Neural progenitor cell (in vitro differentiated cells): ENCODE results near the gene LAMB4. TPM values are rescaled to one million over a fixed set of nuclear protein-coding genes. Genes with fewer than 3 reads are reported as not detected.

Experiments
- DNase-seq: peaks from one replicate; pipeline ENCODE4 v3.0.0-alpha.2; 2016; ENCODE audit warnings: low spot score
- H2AFZ ChIP-seq: fragments of 200-600 bp; sonication (generic); replicated peaks from 2 replicates; pipeline ENCODE4 v1.6.1; 2016; ENCODE audit warnings: antibody characterized with exemption
- H3F3A ChIP-seq: fragments of 200-600 bp; sonication (generic); 2 replicates; pipeline ENCODE4 v1.6.1; 2016; ENCODE audit warnings: antibody characterized with exemption, low read depth
- H3K27ac ChIP-seq: fragments of 200-600 bp; sonication (generic); 2 replicates; pipeline ENCODE4 v1.5.1; 2016; ENCODE audit warnings: mild to moderate bottlenecking
- H3K27me3 ChIP-seq: fragments of 200-600 bp; sonication (generic); 2 replicates; pipeline ENCODE4 v1.6.1; 2016; ENCODE audit warnings: mild to moderate bottlenecking, moderate library complexity
- H3K36me3 ChIP-seq: fragments of 200-600 bp; sonication (generic); 2 replicates; pipeline ENCODE4 v1.5.1; 2016
- H3K4me1 ChIP-seq: fragments of 200-600 bp; sonication (generic); 2 replicates; pipeline ENCODE4 v1.6.1; 2016; ENCODE audit warnings: mixed run types
- H3K4me2 ChIP-seq: fragments of 200-600 bp; sonication (generic); 2 replicates; pipeline ENCODE4 v1.6.1; 2016
- H3K4me3 ChIP-seq: fragments of 200-600 bp; sonication (generic); 2 replicates; pipeline ENCODE4 v1.5.1; 2016
- H3K79me2 ChIP-seq: fragments of 200-600 bp; sonication (generic); 2 replicates; pipeline ENCODE4 v1.6.1; 2016; ENCODE audit warnings: low read depth
- H3K9ac ChIP-seq: fragments of 200-600 bp; sonication (generic); 2 replicates; pipeline ENCODE4 v1.6.1; 2016
- H3K9me3 ChIP-seq: fragments of 200-600 bp; sonication (generic); 2 replicates; pipeline ENCODE4 v1.5.1; 2016; ENCODE audit warnings: low read depth
- H4K20me1 ChIP-seq: fragments of 200-600 bp; sonication (generic); 2 replicates; pipeline ENCODE4 v1.6.1; 2016; ENCODE audit warnings: low read depth
- H3K27ac Mint-ChIP-seq: 3 replicates; pipeline ENCODE4 v1.8.0; 2021; ENCODE audit warnings: mixed read lengths
- H3K27me3 Mint-ChIP-seq: 2 replicates; pipeline ENCODE4 v1.8.0; 2022; ENCODE audit warnings: low read depth, mild to moderate bottlenecking, inconsistent platforms, moderate library complexity, mixed read lengths; ENCODE audit not compliant: insufficient read depth
- H3K36me3 Mint-ChIP-seq: 3 replicates; pipeline ENCODE4 v1.8.0; 2021; ENCODE audit warnings: mixed read lengths
- H3K4me1 Mint-ChIP-seq: 3 replicates; pipeline ENCODE4 v1.8.0; 2021; ENCODE audit warnings: mixed read lengths
- H3K4me3 Mint-ChIP-seq: 3 replicates; pipeline ENCODE4 v1.8.0; 2021; ENCODE audit warnings: mild to moderate bottlenecking, moderate library complexity, mixed read lengths
- H3K9me3 Mint-ChIP-seq: 3 replicates; pipeline ENCODE4 v1.8.0; 2020; ENCODE audit warnings: mixed read lengths
- CTCF ChIP-seq: fragments of 200-600 bp; sonication (generic); IDR thresholded peaks from 2 replicates; pipeline ENCODE4 v1.5.1; 2017; ENCODE audit warnings: antibody characterized with exemption, mild to moderate bottlenecking
- EZH2 ChIP-seq: fragments of 200-600 bp; sonication (generic); IDR thresholded peaks from 2 replicates; pipeline ENCODE4 v1.6.1; 2017; ENCODE audit warnings: antibody characterized with exemption, mild to moderate bottlenecking, moderate library complexity
- EZH2phosphoT487 ChIP-seq: fragments of 200-600 bp; sonication (generic); IDR thresholded peaks from 2 replicates; pipeline ENCODE4 v1.6.1; 2017; ENCODE audit warnings: antibody characterized with exemption
- total RNA-seq: library from RNA; depleted of rRNA; stranded (reverse); fragments of >200 nt; gene quantifications from 2 replicates; pipeline ENCODE4 v1.2.3, GENCODE V29; 2015; ENCODE audit warnings: low replicate concordance

Gene LAMB4
- total RNA-seq, 1 donor from 2014 or later: not detected

GRCh38 chr7:108140671-108141070 lies 10.5 kb upstream of the LAMB4 start:
- Mint-ChIP-seq H3K27ac (no peak overlapping the region), H3K4me3 (no peak overlapping the region), H3K36me3 (peaks cover 2% of the 10 kb centered on the region), H3K27me3 (no peaks in the 10 kb centered on the region), H3K4me1 (no peaks in the 10 kb centered on the region), H3K9me3 (peaks cover 2% of the 10 kb centered on the region)
- no peak overlapping the region for H3K4me3 ChIP-seq
- no peaks in the 10 kb centered on the region for H3K27me3 ChIP-seq
- no peaks in the 10 kb centered on the region for H3K79me2 ChIP-seq
- H3F3A ChIP-seq: no peaks in the 10 kb centered on the region
- H3K27ac ChIP-seq: no peak overlapping the region
- TF ChIP-seq EZH2phosphoT487 (no peak), CTCF (no peak), EZH2 (no peak)
- no peaks in the 10 kb centered on the region for H3K4me1 ChIP-seq
- no peak overlapping the region for H3K9ac ChIP-seq
- DNase-seq: no peak
- no peaks in the 10 kb centered on the region for H4K20me1 ChIP-seq
- no peak overlapping the region for H3K4me2 ChIP-seq
- no peak overlapping the region for H2AFZ ChIP-seq
- H3K9me3 ChIP-seq: no peaks in the 10 kb centered on the region
- H3K36me3 ChIP-seq: no peaks in the 10 kb centered on the region

DNA sequence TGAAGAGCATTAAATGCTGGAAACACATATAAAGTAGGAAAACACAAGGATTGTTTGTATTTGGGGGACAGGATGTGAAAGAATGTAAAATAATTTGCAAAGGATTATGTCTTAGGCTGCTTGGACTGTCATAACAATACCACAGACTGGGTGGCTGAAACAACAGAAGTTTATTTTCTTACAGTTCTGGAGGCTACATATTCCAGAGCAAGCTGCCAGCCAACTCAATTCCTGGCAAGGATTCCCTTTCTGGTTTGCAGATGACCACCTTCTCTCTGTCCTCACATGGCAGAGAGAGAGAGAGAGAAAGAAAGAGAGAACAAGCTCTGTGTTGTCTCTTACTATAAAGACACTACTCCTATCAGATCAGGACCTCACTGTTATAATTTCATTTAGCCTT lies 8.8 kb upstream of the LAMB4 start:
- Histone ChIP-seq H2AFZ (no peak overlapping the region), H3K4me2 (no peak overlapping the region), H3K36me3 (no peaks in the 10 kb centered on the region), H4K20me1 (no peaks in the 10 kb centered on the region), H3K4me1 (peaks cover 3% of the 10 kb centered on the region), H3K4me3 (no peak overlapping the region), H3K27me3 (no peaks in the 10 kb centered on the region), H3F3A (no peaks in the 10 kb centered on the region), H3K9ac (no peak overlapping the region), H3K9me3 (no peaks in the 10 kb centered on the region), H3K79me2 (no peaks in the 10 kb centered on the region), H3K27ac (no peak overlapping the region)
- H3K27ac Mint-ChIP-seq: no peak overlapping the region
- H3K4me1 Mint-ChIP-seq: peaks cover 6% of the 10 kb centered on the region
- no peak for DNase-seq
- H3K4me3 Mint-ChIP-seq: no peak overlapping the region
- TF ChIP-seq EZH2: no peak
- no peak for TF ChIP-seq EZH2phosphoT487
- TF ChIP-seq CTCF: no peak
- H3K9me3 Mint-ChIP-seq: peaks cover 2% of the 10 kb centered on the region
- H3K36me3 Mint-ChIP-seq: peaks cover 2% of the 10 kb centered on the region
- no peaks in the 10 kb centered on the region for H3K27me3 Mint-ChIP-seq

DNA sequence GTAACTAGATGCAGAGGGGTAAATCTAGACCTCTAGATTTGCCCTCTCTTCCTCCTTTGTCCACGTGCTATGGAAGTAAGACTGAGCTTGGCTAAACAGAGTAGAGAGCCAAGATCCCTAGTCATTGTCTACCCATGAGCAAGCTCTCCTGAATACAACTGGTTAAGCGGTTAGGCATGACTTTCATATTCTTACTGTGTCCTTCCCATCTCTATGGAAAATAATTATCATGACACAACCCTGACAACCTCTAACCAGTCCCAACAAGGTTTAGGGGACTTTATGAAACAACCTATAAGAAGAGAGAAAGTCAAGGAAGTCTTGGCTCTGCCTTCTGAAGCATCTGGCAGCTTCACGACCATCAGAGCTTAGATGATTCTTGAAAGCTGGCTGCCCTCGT lies 7.8 kb upstream of the LAMB4 start:
- H3K27me3 Mint-ChIP-seq: no peaks in the 10 kb centered on the region
- no peak overlapping the region for H3K4me3 ChIP-seq
- no peak overlapping the region for H3K27ac ChIP-seq
- TF ChIP-seq EZH2phosphoT487: no peak
- no peak for TF ChIP-seq CTCF
- no peak for TF ChIP-seq EZH2
- H3K36me3 ChIP-seq: no peaks in the 10 kb centered on the region
- no peaks in the 10 kb centered on the region for H3K27me3 ChIP-seq
- H3K4me2 ChIP-seq: no peak overlapping the region
- no peaks in the 10 kb centered on the region for H4K20me1 ChIP-seq
- no peaks in the 10 kb centered on the region for H3K9me3 ChIP-seq
- peaks cover 2% of the 10 kb centered on the region for H3K36me3 Mint-ChIP-seq
- no peak overlapping the region for H3K27ac Mint-ChIP-seq
- no peaks in the 10 kb centered on the region for H3K79me2 ChIP-seq
- peaks cover 2% of the 10 kb centered on the region for H3K9me3 Mint-ChIP-seq
- H3K4me1 ChIP-seq: peaks cover 8% of the 10 kb centered on the region
- no peak for DNase-seq
- peaks cover 8% of the 10 kb centered on the region for H3F3A ChIP-seq
- H2AFZ ChIP-seq: no peak overlapping the region
- peaks cover 6% of the 10 kb centered on the region for H3K4me1 Mint-ChIP-seq
- H3K9ac ChIP-seq: no peak overlapping the region
- no peak overlapping the region for H3K4me3 Mint-ChIP-seq

GRCh38 chr7:108137040-108137439 lies 6.9 kb upstream of the LAMB4 start:
- H3K9ac ChIP-seq: no peak overlapping the region
- Mint-ChIP-seq H3K36me3 (peaks cover 2% of the 10 kb centered on the region), H3K4me1 (peaks cover 16% of the 10 kb centered on the region), H3K4me3 (no peak overlapping the region), H3K27ac (no peak overlapping the region), H3K9me3 (peaks cover 2% of the 10 kb centered on the region), H3K27me3 (no peaks in the 10 kb centered on the region)
- H3K4me1 ChIP-seq: peaks cover 17% of the 10 kb centered on the region
- H3K9me3 ChIP-seq: no peaks in the 10 kb centered on the region
- TF ChIP-seq EZH2phosphoT487 (no peak), CTCF (no peak), EZH2 (no peak)
- no peak overlapping the region for H3K27ac ChIP-seq
- H2AFZ ChIP-seq: no peak overlapping the region
- peaks cover 18% of the 10 kb centered on the region for H3F3A ChIP-seq
- H3K36me3 ChIP-seq: no peaks in the 10 kb centered on the region
- DNase-seq: no peak
- peaks cover 3% of the 10 kb centered on the region for H4K20me1 ChIP-seq
- H3K4me3 ChIP-seq: no peak overlapping the region
- no peak overlapping the region for H3K4me2 ChIP-seq
- no peaks in the 10 kb centered on the region for H3K79me2 ChIP-seq
- no peaks in the 10 kb centered on the region for H3K27me3 ChIP-seq
